ENCODE measurements around the gene ZNF362.

DNA sequence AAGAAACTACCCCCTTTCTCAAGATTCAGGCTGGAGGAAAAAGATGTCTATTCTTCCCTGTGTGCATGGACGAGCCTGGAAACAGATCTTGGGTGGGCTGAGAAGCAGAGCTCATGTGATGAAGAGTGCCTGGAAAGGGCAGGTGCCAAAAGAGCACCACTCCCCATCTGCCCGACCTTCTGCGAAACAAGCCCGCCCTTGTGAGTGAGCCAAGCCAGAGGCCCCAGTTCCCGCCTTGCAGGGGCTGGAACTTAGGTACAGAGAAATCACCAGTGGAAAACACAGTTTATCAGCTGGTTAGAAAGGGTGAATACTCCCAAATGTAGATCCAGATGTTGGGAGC is 91.3 kb downstream of the ZNF362 start:
- TF ChIP-seq POLR2A (IDR thresholded peaks at IDR 0.05) (no peak), EP300 (IDR thresholded peaks at IDR 0.05) (no peak), POLR2AphosphoS5 (IDR thresholded peaks at IDR 0.05) (peak in 2 of 3 donors; percentile 18 to 48)
- TF ChIP-seq, protein P1, sequence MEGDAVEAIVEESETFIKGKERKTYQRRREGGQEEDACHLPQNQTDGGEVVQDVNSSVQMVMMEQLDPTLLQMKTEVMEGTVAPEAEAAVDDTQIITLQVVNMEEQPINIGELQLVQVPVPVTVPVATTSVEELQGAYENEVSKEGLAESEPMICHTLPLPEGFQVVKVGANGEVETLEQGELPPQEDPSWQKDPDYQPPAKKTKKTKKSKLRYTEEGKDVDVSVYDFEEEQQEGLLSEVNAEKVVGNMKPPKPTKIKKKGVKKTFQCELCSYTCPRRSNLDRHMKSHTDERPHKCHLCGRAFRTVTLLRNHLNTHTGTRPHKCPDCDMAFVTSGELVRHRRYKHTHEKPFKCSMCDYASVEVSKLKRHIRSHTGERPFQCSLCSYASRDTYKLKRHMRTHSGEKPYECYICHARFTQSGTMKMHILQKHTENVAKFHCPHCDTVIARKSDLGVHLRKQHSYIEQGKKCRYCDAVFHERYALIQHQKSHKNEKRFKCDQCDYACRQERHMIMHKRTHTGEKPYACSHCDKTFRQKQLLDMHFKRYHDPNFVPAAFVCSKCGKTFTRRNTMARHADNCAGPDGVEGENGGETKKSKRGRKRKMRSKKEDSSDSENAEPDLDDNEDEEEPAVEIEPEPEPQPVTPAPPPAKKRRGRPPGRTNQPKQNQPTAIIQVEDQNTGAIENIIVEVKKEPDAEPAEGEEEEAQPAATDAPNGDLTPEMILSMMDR (IDR thresholded peaks at IDR 0.05), result no peak

Data from stomach (tissue), 4 donors.